HG03354 (cell line): Measurements from ENCODE around the gene FTCD.

Experiments
- ATAC-seq: cut with Tn5 transposase; IDR thresholded peaks from one replicate; pipeline ENCODE4 v1.9.1; 2021; ENCODE audit warnings: mild to moderate bottlenecking; ENCODE audit not compliant: unreplicated experiment, poor library complexity, severe bottlenecking

FTCD gene

GRCh38 chr21:46126309-46127238 lies 28.8 kb downstream of the FTCD start:
- no peak for ATAC-seq

DNA sequence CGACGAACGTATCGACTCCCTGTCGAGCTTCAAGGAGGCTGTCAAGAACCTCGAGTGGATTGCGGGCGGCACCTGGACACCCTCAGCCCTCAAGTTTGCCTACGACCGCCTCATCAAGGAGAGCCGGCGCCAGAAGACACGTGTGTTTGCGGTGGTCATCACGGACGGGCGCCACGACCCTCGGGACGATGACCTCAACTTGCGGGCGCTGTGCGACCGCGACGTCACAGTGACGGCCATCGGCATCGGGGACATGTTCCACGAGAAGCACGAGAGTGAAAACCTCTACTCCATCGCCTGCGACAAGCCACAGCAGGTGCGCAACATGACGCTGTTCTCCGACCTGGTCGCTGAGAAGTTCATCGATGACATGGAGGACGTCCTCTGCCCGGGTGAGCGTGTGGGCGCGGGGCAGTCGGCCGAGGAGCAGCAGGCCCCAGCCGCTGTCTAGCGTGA lies 29.5 kb downstream of the FTCD start:
- ATAC-seq = no peak

GRCh38 chr21:46124926-46125845 lies 30.2 kb downstream of the FTCD start:
- no peak for ATAC-seq

DNA sequence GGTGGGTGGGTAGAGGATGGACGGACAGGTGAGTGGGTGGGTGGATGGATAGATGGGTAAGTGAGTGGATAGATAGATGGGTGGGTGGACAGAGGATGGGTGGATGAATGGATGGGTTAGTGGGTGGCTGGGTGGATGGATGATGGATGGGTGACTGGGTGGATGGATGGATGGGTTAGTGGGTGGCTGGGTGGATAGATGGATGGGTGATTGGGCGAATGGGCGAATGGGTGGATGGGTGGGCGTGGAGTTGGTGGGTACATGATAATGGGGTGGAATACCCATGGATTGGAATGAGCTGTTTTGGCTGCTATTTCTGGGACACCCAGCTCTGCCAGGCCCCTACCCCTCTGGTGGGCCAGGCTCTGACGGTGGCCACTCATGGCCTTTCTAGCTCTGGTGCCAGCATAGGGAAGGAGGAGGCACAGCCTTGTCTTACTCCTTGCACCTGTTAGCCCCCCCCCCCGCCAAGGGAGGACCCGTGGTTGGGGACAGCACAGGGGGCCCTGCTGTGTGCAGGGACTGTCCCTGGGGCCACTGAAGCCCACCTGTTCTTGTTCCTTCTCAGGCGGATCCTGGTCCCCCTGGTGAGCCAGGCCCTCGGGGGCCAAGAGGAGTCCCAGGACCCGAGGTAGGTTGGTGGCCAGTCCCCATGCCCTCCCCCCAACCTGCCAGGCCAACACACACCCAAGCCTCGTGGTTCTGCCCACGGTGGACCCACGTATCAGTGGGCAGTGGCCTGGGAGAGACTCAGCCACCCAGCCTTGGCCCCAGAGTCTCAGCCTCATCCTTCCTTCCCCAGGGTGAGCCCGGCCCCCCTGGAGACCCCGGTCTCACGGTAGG lies 31.1 kb downstream of the FTCD start:
- no peak for ATAC-seq

DNA sequence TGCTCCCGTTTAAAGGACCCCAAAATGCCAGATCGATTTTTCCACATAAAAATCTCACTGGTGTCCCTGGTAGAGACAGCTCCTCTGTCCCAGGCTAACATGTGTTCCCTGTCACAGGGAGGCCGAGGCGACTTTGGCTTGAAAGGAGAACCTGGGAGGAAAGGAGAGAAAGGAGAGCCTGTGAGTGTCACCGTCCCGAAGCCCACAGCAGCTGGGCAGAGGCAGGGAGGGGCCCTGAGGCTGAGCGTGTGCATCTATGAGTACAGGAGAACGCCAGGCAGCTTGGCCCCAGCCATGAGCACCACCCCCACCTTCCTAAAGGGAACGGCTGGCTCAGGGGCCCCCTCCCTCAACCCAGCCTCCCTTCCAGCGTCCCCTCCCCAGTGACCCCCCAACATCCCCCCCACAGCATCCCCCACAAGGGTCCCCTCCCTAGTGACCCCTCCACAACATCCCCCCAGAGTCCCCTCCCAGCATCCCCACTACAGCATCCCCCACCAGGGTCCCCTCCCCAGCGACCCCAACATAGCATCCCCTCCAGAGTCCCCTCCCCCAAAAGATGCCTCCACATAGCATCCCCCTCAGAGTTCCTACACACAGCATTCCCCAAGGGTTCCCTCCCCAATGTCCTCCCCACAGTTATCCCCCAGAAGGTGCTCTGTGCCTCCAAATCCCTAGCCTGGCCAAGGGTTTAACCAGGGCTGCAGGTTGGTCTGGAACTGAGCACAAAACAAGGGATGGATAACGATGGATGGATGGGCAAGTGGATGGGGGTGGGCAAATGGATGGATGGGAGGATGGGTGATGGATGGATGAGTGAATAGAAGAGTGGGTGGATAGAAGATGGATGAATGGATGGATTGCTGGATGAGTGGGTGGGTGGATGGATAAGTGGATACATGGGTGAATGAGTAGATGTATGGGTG lies 32.4 kb downstream of the FTCD start:
- no peak for ATAC-seq

DNA sequence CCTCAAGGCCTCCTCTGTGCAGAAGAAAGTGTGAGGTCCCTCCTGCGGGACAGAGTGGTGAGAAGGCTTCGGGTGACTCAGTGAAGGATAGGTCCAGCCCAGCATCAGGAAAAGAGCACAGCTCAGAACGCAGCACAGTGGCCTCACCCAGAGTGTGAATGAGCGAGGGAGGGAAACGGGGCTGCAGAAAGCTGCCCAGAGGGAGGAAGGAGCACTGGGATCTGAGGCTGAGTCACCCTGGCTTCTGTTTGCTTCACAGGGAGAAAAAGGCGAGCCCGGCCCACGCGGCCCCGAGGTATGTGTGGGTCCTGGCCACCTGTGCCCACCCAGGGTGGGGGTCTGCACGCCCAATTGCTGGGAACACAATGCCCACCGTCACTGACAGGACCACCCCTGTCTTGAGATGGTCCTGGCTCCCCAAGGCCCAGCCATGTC lies 33.1 kb downstream of the FTCD start:
- no peak for ATAC-seq

DNA sequence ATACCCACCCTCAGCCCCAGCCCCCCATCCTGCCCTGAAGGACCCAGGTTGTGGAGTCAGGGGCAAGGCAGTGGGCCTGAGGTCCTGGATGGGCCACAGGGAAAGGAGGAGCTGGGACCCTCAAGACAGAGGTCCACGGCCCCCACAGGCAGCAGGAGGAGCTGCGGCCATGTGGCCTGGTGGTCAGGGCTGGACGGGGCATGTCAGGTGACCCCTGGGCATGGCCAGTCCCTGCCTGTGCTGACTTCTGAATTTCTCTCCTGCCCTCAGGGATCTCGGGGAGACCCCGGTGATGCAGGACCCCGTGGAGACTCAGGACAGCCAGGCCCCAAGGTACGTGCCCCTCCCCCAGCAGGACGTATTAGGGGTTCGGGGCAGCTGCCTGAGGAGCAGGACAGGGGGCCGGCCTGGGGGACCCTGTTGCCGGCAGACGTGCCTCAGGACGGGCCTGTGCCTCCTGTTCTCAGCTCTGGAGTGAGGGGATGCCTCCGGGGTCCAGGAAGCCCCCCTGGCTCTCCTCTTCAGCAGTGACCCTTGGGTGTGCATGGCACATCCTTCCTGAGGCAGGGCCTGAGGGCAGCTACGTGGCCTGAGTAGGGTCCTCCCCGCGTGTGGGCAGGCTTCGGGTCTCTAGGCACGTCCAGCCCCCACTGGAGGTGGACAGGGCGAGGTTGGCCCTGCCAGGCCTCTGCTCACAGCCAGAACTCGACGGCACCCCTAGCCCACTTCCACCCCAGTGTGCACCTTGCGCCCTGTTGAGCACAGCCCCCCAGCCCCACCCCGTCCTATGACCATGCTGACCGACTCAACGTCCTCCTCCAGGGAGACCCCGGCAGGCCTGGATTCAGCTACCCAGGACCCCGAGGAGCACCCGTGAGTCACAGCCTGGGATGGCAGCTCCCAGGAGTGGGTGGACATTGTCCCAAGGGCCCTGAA lies 33.8 kb downstream of the FTCD start:
- ATAC-seq = no peak

GRCh38 chr21:46120301-46121285 lies 34.8 kb downstream of the FTCD start:
- no peak for ATAC-seq

GRCh38 chr21:46119637-46120271 lies 35.6 kb downstream of the FTCD start:
- ATAC-seq = no peak

- ATAC-seq = no peak
Observed at GRCh38 chr21:46119144-46119636, 36.2 kb downstream of the FTCD start.

GRCh38 chr21:46118316-46119143 lies 36.8 kb downstream of the FTCD start:
- no peak for ATAC-seq

GRCh38 chr21:46117586-46118315 lies 37.6 kb downstream of the FTCD start:
- no peak for ATAC-seq

GRCh38 chr21:46116776-46117585 lies 38.4 kb downstream of the FTCD start:
- ATAC-seq = no peak
